ENCODE measurements around the gene CCND1.

CCND1 gene

DNA sequence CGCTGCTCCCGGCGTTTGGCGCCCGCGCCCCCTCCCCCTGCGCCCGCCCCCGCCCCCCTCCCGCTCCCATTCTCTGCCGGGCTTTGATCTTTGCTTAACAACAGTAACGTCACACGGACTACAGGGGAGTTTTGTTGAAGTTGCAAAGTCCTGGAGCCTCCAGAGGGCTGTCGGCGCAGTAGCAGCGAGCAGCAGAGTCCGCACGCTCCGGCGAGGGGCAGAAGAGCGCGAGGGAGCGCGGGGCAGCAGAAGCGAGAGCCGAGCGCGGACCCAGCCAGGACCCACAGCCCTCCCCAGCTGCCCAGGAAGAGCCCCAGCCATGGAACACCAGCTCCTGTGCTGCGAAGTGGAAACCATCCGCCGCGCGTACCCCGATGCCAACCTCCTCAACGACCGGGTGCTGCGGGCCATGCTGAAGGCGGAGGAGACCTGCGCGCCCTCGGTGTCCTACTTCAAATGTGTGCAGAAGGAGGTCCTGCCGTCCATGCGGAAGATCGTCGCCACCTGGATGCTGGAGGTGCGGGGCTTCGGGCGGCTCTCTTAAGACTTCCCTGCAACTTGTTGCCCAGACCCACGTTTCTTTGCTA, at the start of gene CCND1:
TSS of gene CCND1 (plus strand) at position 162 of the 587 bp plus-strand sequence. CDS start at position 320, 158 bp downstream.
- H3K9me3 ChIP-seq (ENCODE audit: control insufficient read depth in 1 of 2, low read length in 2 of 2) = no peaks in the 10 kb centered on the region
- H3K27me3 ChIP-seq (ENCODE audit: control insufficient read depth in 1 of 2, insufficient read depth in 2 of 2, low read length in 2 of 2) = peaks cover 4 to 12% of the 10 kb centered on the region in 2 donors
- peak within 1 kb of the TSS; percentile 70 to 91 for H3K9ac ChIP-seq (ENCODE audit: low read depth in 1 of 2, low read length in 2 of 2)
- peaks cover 15 to 21% of the 10 kb centered on the region in 2 donors for H3K36me3 ChIP-seq (ENCODE audit: control insufficient read depth in 1 of 2, insufficient read depth in 2 of 2, low read length in 2 of 2)
- peak within 1 kb of the TSS; percentile 78 to 86 for H3K4me3 ChIP-seq (ENCODE audit: low read depth in 1 of 2, low read length in 2 of 2)
- H3K27ac ChIP-seq (ENCODE audit: low read depth, low read length) = peak within 1 kb of the TSS; percentile 52
- peaks cover 43 to 53% of the 10 kb centered on the region in 2 donors for H3K4me1 ChIP-seq (ENCODE audit: control insufficient read depth in 1 of 2, insufficient read depth in 2 of 2, low read length in 2 of 2)

DNA sequence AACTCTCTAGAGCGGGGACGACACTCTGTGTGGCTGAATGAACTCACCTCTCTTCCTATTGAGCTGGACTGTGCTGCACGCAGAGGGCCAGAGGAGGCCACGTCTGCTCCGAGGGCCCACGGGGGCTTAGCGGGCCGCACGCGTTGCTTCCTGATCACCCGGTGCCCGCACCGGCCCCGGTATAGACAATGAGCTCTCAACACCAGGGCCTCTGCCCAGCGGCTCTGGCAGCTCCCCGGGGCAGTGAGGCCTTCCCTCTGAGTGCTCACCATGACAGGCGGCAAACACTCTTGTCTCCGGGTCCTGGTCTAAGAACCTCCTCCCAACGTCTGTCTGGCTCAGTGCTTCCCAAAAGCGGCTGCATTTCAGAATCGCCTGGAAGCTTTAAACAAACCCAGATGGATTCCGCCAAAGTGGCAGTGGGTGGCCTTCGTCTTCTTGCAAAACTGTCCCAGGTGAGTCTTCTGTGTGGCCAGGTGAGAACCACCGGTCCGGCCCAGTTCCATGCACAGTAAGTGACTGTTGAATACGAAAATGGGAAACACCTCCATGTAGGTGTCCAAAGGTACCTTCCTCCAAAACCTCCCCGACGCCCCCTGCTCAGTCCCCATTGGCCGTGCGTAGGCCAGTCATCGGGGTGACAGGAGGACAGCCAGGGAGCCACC, 47.8 kb upstream of the CCND1 start:
- no peaks in the 10 kb centered on the region for H3K9me3 ChIP-seq (ENCODE audit: control insufficient read depth in 1 of 2, low read length in 2 of 2)
- H3K4me1 ChIP-seq (ENCODE audit: control insufficient read depth in 1 of 2, insufficient read depth in 2 of 2, low read length in 2 of 2) = no peaks in the 10 kb centered on the region
- no peak overlapping the region for H3K4me3 ChIP-seq (ENCODE audit: low read depth in 1 of 2, low read length in 2 of 2)
- H3K27me3 ChIP-seq (ENCODE audit: control insufficient read depth in 1 of 2, insufficient read depth in 2 of 2, low read length in 2 of 2) = no peaks in the 10 kb centered on the region
- no peak overlapping the region for H3K9ac ChIP-seq (ENCODE audit: low read depth in 1 of 2, low read length in 2 of 2)
- no peaks in the 10 kb centered on the region for H3K36me3 ChIP-seq (ENCODE audit: control insufficient read depth in 1 of 2, insufficient read depth in 2 of 2, low read length in 2 of 2)
- no peak overlapping the region for H3K27ac ChIP-seq (ENCODE audit: low read depth, low read length)

DNA sequence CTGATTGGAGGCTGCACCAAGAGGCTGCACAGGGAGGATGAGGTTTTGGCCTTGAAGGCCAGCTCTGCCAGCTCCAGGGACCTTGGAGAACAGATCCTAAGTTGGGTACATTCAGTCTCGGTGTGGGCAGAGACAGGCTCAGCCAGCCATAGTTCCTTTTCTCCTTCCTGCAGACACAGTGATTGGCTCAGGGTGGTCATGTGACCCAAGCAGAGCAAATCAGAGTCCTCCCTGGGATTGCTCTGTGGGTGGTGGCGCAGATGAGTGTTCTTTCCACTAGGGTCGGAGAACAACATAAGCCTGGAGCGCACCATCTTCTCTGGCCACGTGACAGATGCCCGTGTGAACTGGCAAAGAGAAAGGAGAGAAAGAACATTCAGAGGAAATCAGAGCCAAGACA, 47.1 kb upstream of the CCND1 start:
- Histone ChIP-seq H3K27ac (ENCODE audit: low read depth, low read length) (no peak overlapping the region), H3K27me3 (ENCODE audit: control insufficient read depth in 1 of 2, insufficient read depth in 2 of 2, low read length in 2 of 2) (no peaks in the 10 kb centered on the region), H3K36me3 (ENCODE audit: control insufficient read depth in 1 of 2, insufficient read depth in 2 of 2, low read length in 2 of 2) (no peaks in the 10 kb centered on the region), H3K4me3 (ENCODE audit: low read depth in 1 of 2, low read length in 2 of 2) (no peak overlapping the region), H3K9ac (ENCODE audit: low read depth in 1 of 2, low read length in 2 of 2) (no peak overlapping the region), H3K4me1 (ENCODE audit: control insufficient read depth in 1 of 2, insufficient read depth in 2 of 2, low read length in 2 of 2) (no peaks in the 10 kb centered on the region), H3K9me3 (ENCODE audit: control insufficient read depth in 1 of 2, low read length in 2 of 2) (no peaks in the 10 kb centered on the region)

DNA sequence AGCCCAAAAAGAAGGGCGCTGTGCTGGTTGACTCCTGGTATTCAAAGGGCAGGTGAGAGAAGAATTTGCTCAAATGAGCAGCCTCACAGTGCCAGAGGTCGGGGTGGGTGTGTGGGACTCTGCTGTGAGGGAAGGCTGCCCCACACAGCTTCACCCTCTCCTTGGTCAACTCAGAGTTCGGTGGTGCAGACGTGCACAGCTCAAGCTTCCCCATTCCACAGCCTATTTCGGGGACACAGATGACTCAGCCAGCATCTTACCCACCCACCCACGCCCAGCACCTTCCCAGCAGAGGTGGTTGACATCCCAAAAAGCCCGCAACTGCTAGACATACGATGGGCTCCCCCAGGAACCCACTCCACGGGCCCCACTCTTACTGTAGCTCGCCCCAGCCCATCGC, 46.5 kb upstream of the CCND1 start:
- no peak overlapping the region for H3K4me3 ChIP-seq (ENCODE audit: low read depth in 1 of 2, low read length in 2 of 2)
- H3K27ac ChIP-seq (ENCODE audit: low read depth, low read length) = no peak overlapping the region
- no peaks in the 10 kb centered on the region for H3K36me3 ChIP-seq (ENCODE audit: control insufficient read depth in 1 of 2, insufficient read depth in 2 of 2, low read length in 2 of 2)
- H3K9ac ChIP-seq (ENCODE audit: low read depth in 1 of 2, low read length in 2 of 2) = no peak overlapping the region
- H3K27me3 ChIP-seq (ENCODE audit: control insufficient read depth in 1 of 2, insufficient read depth in 2 of 2, low read length in 2 of 2) = no peaks in the 10 kb centered on the region
- no peaks in the 10 kb centered on the region for H3K4me1 ChIP-seq (ENCODE audit: control insufficient read depth in 1 of 2, insufficient read depth in 2 of 2, low read length in 2 of 2)
- H3K9me3 ChIP-seq (ENCODE audit: control insufficient read depth in 1 of 2, low read length in 2 of 2) = no peaks in the 10 kb centered on the region

DNA sequence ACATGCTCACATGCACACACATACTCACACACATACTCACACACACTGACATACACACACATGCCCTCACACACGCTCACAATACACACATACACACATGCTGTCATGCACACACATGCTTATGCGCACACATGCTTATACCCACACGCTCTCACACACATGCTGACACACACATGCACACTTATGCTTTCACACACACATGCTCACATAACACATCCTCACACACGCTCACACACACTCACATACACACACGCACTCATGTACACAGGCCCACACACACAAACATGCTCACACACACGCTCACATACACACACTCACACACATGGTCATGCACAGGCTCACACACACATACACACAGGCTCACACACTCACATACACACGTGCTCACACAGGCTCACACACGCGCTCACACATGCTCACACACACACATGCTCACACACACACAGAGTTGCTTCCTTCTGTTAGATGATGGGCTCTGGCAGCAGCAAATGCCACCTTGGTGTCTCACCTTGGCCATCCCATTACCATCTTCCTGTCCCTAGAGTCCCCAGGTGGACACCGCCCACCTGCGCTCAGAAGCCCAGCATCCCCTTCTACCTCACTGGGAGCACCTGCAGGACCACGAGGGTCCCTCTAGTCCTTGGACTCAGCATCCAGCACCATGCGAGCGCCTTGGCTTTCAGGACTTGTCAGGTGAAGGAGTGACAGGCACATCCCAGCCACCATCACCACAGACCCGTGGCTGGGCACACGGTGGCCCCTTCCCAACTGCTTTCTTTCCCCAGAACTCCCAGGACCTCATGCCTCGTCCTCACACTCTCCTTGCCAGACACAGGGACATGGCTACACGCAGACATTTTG, 44.9 kb upstream of the CCND1 start:
- no peak overlapping the region for H3K9ac ChIP-seq (ENCODE audit: low read depth in 1 of 2, low read length in 2 of 2)
- H3K27me3 ChIP-seq (ENCODE audit: control insufficient read depth in 1 of 2, insufficient read depth in 2 of 2, low read length in 2 of 2) = no peaks in the 10 kb centered on the region
- no peaks in the 10 kb centered on the region for H3K36me3 ChIP-seq (ENCODE audit: control insufficient read depth in 1 of 2, insufficient read depth in 2 of 2, low read length in 2 of 2)
- H3K4me1 ChIP-seq (ENCODE audit: control insufficient read depth in 1 of 2, insufficient read depth in 2 of 2, low read length in 2 of 2) = no peaks in the 10 kb centered on the region
- no peak overlapping the region for H3K27ac ChIP-seq (ENCODE audit: low read depth, low read length)
- H3K9me3 ChIP-seq (ENCODE audit: control insufficient read depth in 1 of 2, low read length in 2 of 2) = no peaks in the 10 kb centered on the region
- no peak overlapping the region for H3K4me3 ChIP-seq (ENCODE audit: low read depth in 1 of 2, low read length in 2 of 2)

DNA sequence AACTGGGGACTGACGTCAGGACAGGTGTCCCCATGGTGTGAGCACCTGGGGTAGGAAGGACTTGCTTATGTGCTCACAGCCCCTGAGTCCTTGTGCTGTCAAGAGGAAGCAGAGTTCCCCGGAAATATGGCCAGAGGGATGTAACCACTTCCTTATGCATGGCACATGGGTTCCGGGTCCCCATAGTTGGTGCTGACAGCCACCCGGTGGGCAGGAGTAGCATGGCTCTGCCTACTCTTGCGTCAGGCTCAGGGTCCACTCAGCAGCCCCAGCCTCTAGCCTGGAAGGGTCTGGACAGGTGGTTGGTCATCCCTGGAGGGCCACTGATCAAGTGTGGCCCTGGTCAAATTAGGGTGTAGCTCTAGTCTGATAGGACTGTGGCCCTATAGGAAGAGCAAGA, 42.8 kb upstream of the CCND1 start:
- Histone ChIP-seq H3K4me3 (ENCODE audit: low read depth in 1 of 2, low read length in 2 of 2) (no peak overlapping the region), H3K27me3 (ENCODE audit: control insufficient read depth in 1 of 2, insufficient read depth in 2 of 2, low read length in 2 of 2) (peaks cover 0 to 7% of the 10 kb centered on the region in 2 donors), H3K27ac (ENCODE audit: low read depth, low read length) (no peak overlapping the region), H3K36me3 (ENCODE audit: control insufficient read depth in 1 of 2, insufficient read depth in 2 of 2, low read length in 2 of 2) (no peaks in the 10 kb centered on the region), H3K9me3 (ENCODE audit: control insufficient read depth in 1 of 2, low read length in 2 of 2) (no peaks in the 10 kb centered on the region), H3K9ac (ENCODE audit: low read depth in 1 of 2, low read length in 2 of 2) (no peak overlapping the region), H3K4me1 (ENCODE audit: control insufficient read depth in 1 of 2, insufficient read depth in 2 of 2, low read length in 2 of 2) (peaks cover 0 to 8% of the 10 kb centered on the region in 2 donors)

DNA sequence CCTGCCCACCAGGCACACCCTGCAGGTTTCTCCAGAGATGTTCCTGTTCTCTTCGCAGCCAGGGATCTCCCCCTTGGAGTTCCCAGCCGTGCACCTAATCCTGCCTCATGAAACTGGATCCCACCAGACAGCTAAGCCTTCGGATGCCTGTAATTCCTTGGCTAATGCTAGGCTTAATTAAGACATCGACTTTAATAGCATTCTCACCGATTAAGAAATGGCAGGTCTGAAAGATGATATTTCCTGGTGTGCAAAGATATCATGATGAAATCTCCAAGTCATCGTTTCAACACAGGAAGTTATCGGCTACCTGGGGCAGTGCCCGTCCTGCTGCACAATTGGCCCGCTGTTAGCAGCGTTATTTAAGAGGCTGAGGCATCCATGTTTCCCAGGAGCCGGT, 41.5 kb upstream of the CCND1 start:
- peaks cover 0 to 8% of the 10 kb centered on the region in 2 donors for H3K4me1 ChIP-seq (ENCODE audit: control insufficient read depth in 1 of 2, insufficient read depth in 2 of 2, low read length in 2 of 2)
- no peak overlapping the region for H3K4me3 ChIP-seq (ENCODE audit: low read depth in 1 of 2, low read length in 2 of 2)
- H3K36me3 ChIP-seq (ENCODE audit: control insufficient read depth in 1 of 2, insufficient read depth in 2 of 2, low read length in 2 of 2) = no peaks in the 10 kb centered on the region
- no peak overlapping the region for H3K9ac ChIP-seq (ENCODE audit: low read depth in 1 of 2, low read length in 2 of 2)
- no peak overlapping the region for H3K27ac ChIP-seq (ENCODE audit: low read depth, low read length)
- H3K9me3 ChIP-seq (ENCODE audit: control insufficient read depth in 1 of 2, low read length in 2 of 2) = no peaks in the 10 kb centered on the region
- H3K27me3 ChIP-seq (ENCODE audit: control insufficient read depth in 1 of 2, insufficient read depth in 2 of 2, low read length in 2 of 2) = peaks cover 0 to 7% of the 10 kb centered on the region in 2 donors

DNA sequence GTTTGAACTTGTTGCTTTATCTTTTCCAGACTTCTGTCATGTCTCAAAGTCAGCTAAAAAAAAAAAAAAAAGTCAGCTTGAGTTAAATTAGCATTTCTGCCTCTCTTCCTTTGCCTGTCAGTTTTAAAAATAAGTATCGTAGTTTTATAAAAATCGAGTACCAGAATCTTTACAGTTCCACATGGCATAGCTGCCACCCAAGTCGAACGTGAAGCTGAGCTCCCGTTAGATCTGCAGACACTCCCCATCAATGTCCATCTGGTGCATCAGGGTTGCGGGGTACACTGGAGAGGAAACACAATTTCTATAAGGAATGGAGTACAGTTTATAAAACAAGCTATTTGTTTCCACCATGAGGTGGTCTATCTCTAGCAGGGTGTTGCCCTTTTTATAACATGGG, 41.0 kb upstream of the CCND1 start:
- Histone ChIP-seq H3K9me3 (ENCODE audit: control insufficient read depth in 1 of 2, low read length in 2 of 2) (no peaks in the 10 kb centered on the region), H3K4me3 (ENCODE audit: low read depth in 1 of 2, low read length in 2 of 2) (no peak overlapping the region), H3K27me3 (ENCODE audit: control insufficient read depth in 1 of 2, insufficient read depth in 2 of 2, low read length in 2 of 2) (peaks cover 0 to 7% of the 10 kb centered on the region in 2 donors), H3K36me3 (ENCODE audit: control insufficient read depth in 1 of 2, insufficient read depth in 2 of 2, low read length in 2 of 2) (no peaks in the 10 kb centered on the region), H3K9ac (ENCODE audit: low read depth in 1 of 2, low read length in 2 of 2) (no peak overlapping the region), H3K4me1 (ENCODE audit: control insufficient read depth in 1 of 2, insufficient read depth in 2 of 2, low read length in 2 of 2) (peaks cover 0 to 8% of the 10 kb centered on the region in 2 donors), H3K27ac (ENCODE audit: low read depth, low read length) (no peak overlapping the region)

DNA sequence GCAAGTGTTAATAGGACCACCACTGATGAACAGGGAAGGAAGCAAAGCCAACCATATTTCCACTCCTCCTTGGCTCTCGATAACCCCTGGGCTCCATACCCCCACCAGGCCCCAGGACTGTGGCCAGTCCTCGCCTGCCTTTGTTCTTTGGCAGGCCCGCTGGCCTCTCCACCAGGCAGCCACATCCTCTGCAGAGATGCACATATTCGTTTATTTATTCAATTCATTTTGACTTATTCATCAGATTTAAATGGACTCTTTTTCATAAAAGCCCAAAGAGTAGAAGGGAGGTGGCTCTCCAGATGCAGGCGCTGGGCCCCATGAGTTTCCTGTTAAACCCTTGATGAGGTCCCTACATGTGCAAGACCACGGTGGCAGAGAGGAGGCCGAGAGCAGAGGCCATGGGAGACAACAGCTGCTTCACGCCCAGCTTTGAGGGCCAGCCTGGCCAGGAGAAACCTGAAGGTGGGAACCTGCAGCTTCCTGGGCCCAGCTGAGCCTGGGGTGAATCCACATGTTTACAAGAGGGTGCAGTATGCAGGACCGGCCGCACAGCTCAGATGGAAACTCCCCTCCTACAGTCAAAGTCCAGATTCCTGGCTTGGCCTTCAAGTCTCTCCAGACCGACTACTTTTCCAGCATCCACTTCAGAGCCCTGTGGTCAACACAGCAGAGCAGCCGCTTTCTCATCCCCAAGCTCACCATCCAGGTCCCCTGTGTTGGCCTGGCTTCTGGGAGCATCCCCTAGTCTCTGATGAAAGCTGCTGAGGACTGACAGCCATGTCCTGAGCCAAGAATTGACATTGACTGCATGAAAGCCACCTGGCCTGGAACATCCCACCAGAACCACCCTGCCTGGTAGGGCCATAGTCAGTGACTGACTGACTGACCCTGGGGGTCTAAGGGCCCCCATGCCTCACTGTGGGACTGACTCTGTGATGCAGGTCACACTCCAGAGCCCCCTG, 39.7 kb upstream of the CCND1 start:
- peaks cover 0 to 8% of the 10 kb centered on the region in 2 donors for H3K4me1 ChIP-seq (ENCODE audit: control insufficient read depth in 1 of 2, insufficient read depth in 2 of 2, low read length in 2 of 2)
- H3K9me3 ChIP-seq (ENCODE audit: control insufficient read depth in 1 of 2, low read length in 2 of 2) = no peaks in the 10 kb centered on the region
- no peaks in the 10 kb centered on the region for H3K36me3 ChIP-seq (ENCODE audit: control insufficient read depth in 1 of 2, insufficient read depth in 2 of 2, low read length in 2 of 2)
- no peak overlapping the region for H3K9ac ChIP-seq (ENCODE audit: low read depth in 1 of 2, low read length in 2 of 2)
- H3K27me3 ChIP-seq (ENCODE audit: control insufficient read depth in 1 of 2, insufficient read depth in 2 of 2, low read length in 2 of 2) = peaks cover 0 to 7% of the 10 kb centered on the region in 2 donors
- H3K27ac ChIP-seq (ENCODE audit: low read depth, low read length) = no peak overlapping the region
- H3K4me3 ChIP-seq (ENCODE audit: low read depth in 1 of 2, low read length in 2 of 2) = no peak overlapping the region
